ENCODE data around the gene EFEMP1.
A peak's percentile ranks its signal among the peaks of the same experiment; 100 is the strongest.

EFEMP1 gene

GRCh38 chr2:55923091-55923981, at the start of gene EFEMP1:
TSS of gene EFEMP1 (minus strand) at chr2:55923782. CDS start at chr2:55922440, 1,342 bp downstream.
- DNase-seq (ENCODE audit: low spot score) = peak; percentile 47

- no peak for DNase-seq (ENCODE audit: low spot score)
These were observed 46.9 kb upstream of the EFEMP1 start for GRCh38 chr2:55970500-55970899.

GRCh38 chr2:55968941-55969340, 45.4 kb upstream of the EFEMP1 start:
- no peak for DNase-seq (ENCODE audit: low spot score)

- peak; percentile 15 for DNase-seq (ENCODE audit: low spot score)
These were observed 43.0 kb upstream of the EFEMP1 start for GRCh38 chr2:55966401-55967118.

GRCh38 chr2:55965966-55966365, 42.4 kb upstream of the EFEMP1 start:
- DNase-seq (ENCODE audit: low spot score) = no peak

- no peak for DNase-seq (ENCODE audit: low spot score)
These were observed 41.7 kb upstream of the EFEMP1 start for GRCh38 chr2:55965276-55965675.

- no peak for DNase-seq (ENCODE audit: low spot score)
These were observed 39.3 kb upstream of the EFEMP1 start for GRCh38 chr2:55962915-55963314.

GRCh38 chr2:55961318-55961911, 37.8 kb upstream of the EFEMP1 start:
- peak; percentile 8 for DNase-seq (ENCODE audit: low spot score)

- DNase-seq (ENCODE audit: low spot score) = no peak
These were observed 35.2 kb upstream of the EFEMP1 start for GRCh38 chr2:55958756-55959155.

GRCh38 chr2:55957142-55957541, 33.6 kb upstream of the EFEMP1 start:
- no peak for DNase-seq (ENCODE audit: low spot score)

GRCh38 chr2:55954306-55955035, 30.9 kb upstream of the EFEMP1 start:
- no peak for DNase-seq (ENCODE audit: low spot score)

GRCh38 chr2:55952415-55952814, 28.8 kb upstream of the EFEMP1 start:
- no peak for DNase-seq (ENCODE audit: low spot score)

- DNase-seq (ENCODE audit: low spot score) = no peak
These were observed 28.0 kb upstream of the EFEMP1 start for GRCh38 chr2:55951533-55951932.

GRCh38 chr2:55949613-55950012, 26.0 kb upstream of the EFEMP1 start:
- DNase-seq (ENCODE audit: low spot score) = no peak

GRCh38 chr2:55949211-55949610, 25.6 kb upstream of the EFEMP1 start:
- DNase-seq (ENCODE audit: low spot score) = no peak

- DNase-seq (ENCODE audit: low spot score) = no peak
These were observed 24.8 kb upstream of the EFEMP1 start for GRCh38 chr2:55948176-55948923.

GRCh38 chr2:55947752-55948151, 24.2 kb upstream of the EFEMP1 start:
- no peak for DNase-seq (ENCODE audit: low spot score)

- no peak for DNase-seq (ENCODE audit: low spot score)
These were observed 23.2 kb upstream of the EFEMP1 start for GRCh38 chr2:55946793-55947192.

GRCh38 chr2:55943466-55943865, 19.9 kb upstream of the EFEMP1 start:
- no peak for DNase-seq (ENCODE audit: low spot score)

GRCh38 chr2:55936351-55936750, 12.8 kb upstream of the EFEMP1 start:
- no peak for DNase-seq (ENCODE audit: low spot score)

- no peak for DNase-seq (ENCODE audit: low spot score)
These were observed 10.8 kb upstream of the EFEMP1 start for GRCh38 chr2:55934337-55934736.

Data from hepatic stellate cell (primary cell).